ENCODE measurements around the gene FBXL3.

FBXL3 gene

GRCh38 chr13:77019756-77020155, 7.2 kb downstream of the FBXL3 start:
- TF ChIP-seq FOXP2 (optimal IDR thresholded peaks at IDR 0.05; ENCODE audit: borderline replicate concordance, extremely low read depth, extremely low read length, insufficient read depth) (no peak), TAF1 (IDR thresholded peaks at IDR 0.05; ENCODE audit: borderline replicate concordance, insufficient read depth, low read length) (no peak), REST (IDR thresholded peaks at IDR 0.05; ENCODE audit: insufficient read depth in 1 of 2, low read depth in 2 of 2, low read length in 2 of 2) (no peak), POLR2AphosphoS5 (IDR thresholded peaks at IDR 0.05; ENCODE audit: low read depth, low read length) (no peak), SIN3A (IDR thresholded peaks at IDR 0.05; ENCODE audit: borderline replicate concordance, insufficient read depth, low read length) (no peak)

DNA sequence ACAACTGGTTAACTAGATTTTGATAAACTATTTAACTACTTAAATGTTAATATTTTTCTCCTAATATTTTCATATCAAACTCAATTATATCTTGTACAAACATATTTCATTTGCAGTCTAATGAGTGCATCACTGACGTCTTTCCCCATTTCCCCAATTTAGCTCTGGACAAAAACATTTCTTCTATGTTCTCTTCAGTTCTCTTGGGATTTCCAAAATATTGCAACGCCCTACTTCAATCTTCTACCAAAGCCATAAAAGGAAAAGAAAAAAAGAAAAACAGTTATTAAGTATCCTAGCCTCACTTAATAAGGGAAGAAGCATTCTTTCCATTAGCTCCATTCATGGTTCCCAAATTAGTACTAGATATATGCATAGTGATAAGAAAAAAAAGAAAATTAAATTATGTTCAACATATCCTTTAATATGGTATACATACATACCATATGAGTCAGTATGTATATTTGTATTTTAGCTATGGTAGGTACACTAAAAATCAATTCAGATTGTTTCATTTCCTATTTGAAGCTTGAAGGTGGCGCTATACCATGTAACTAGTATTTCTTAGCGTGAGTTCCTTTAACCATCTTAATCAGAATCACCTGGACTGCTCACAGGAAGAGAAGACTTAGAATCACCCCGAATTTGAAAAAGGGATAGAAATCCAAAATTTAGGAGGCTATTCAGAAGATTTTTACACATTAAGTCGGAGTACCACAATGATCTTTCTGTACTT, 9.9 kb downstream of the FBXL3 start:
- TF ChIP-seq REST (IDR thresholded peaks at IDR 0.05; ENCODE audit: insufficient read depth in 1 of 2, low read depth in 2 of 2, low read length in 2 of 2) (no peak), POLR2AphosphoS5 (IDR thresholded peaks at IDR 0.05; ENCODE audit: low read depth, low read length) (no peak), FOXP2 (optimal IDR thresholded peaks at IDR 0.05; ENCODE audit: borderline replicate concordance, extremely low read depth, extremely low read length, insufficient read depth) (no peak), SIN3A (IDR thresholded peaks at IDR 0.05; ENCODE audit: borderline replicate concordance, insufficient read depth, low read length) (no peak), TAF1 (IDR thresholded peaks at IDR 0.05; ENCODE audit: borderline replicate concordance, insufficient read depth, low read length) (no peak)

- no peak for TF ChIP-seq TAF1 (IDR thresholded peaks at IDR 0.05; ENCODE audit: borderline replicate concordance, insufficient read depth, low read length)
- no peak for TF ChIP-seq REST (IDR thresholded peaks at IDR 0.05; ENCODE audit: insufficient read depth in 1 of 2, low read depth in 2 of 2, low read length in 2 of 2)
- no peak for TF ChIP-seq FOXP2 (optimal IDR thresholded peaks at IDR 0.05; ENCODE audit: borderline replicate concordance, extremely low read depth, extremely low read length, insufficient read depth)
- TF ChIP-seq SIN3A (IDR thresholded peaks at IDR 0.05; ENCODE audit: borderline replicate concordance, insufficient read depth, low read length) = no peak
These were observed 10.6 kb downstream of the FBXL3 start for GRCh38 chr13:77016251-77016812.

GRCh38 chr13:77014906-77015685, 11.9 kb downstream of the FBXL3 start:
- TF ChIP-seq SIN3A (IDR thresholded peaks at IDR 0.05; ENCODE audit: borderline replicate concordance, insufficient read depth, low read length) = no peak
- TF ChIP-seq POLR2AphosphoS5 (IDR thresholded peaks at IDR 0.05; ENCODE audit: low read depth, low read length) = no peak
- no peak for TF ChIP-seq REST (IDR thresholded peaks at IDR 0.05; ENCODE audit: insufficient read depth in 1 of 2, low read depth in 2 of 2, low read length in 2 of 2)
- TF ChIP-seq TAF1 (IDR thresholded peaks at IDR 0.05; ENCODE audit: borderline replicate concordance, insufficient read depth, low read length) = no peak
- no peak for TF ChIP-seq FOXP2 (optimal IDR thresholded peaks at IDR 0.05; ENCODE audit: borderline replicate concordance, extremely low read depth, extremely low read length, insufficient read depth)

All from PFSK-1 (cell line).